ENCODE results near the gene PADI6. TPM values are rescaled to one million over a fixed set of nuclear protein-coding genes. Genes with fewer than 3 reads are reported as not detected.

Gene PADI6
- total and polyA plus RNA-seq, 10 of the 15 experiments (the other 5 are each of a cell fraction or from before 2014, with no cell fraction given): not detected

- no peak for DNase-seq (ENCODE audit: low read depth, low spot score)
- TF ChIP-seq LARP7 (IDR thresholded peaks at IDR 0.05): no peak
- no peak for TF ChIP-seq MTA2 (IDR thresholded peaks at IDR 0.05; ENCODE audit: low read depth)
- no peak for TF ChIP-seq ATF7 (IDR thresholded peaks at IDR 0.05; ENCODE audit: low read depth)
- no peak for TF ChIP-seq FOXM1 (IDR thresholded peaks at IDR 0.05; ENCODE audit: low read depth, low read length)
- TF ChIP-seq POLR2AphosphoS2 (IDR thresholded peaks at IDR 0.05; ENCODE audit: low read depth, low read length): no peak
- TF ChIP-seq BHLHE40 (IDR thresholded peaks at IDR 0.05; ENCODE audit: borderline replicate concordance in 1 of 2, low read depth in 2 of 2, low read length in 1 of 2): no peak
- no peak for TF ChIP-seq WRNIP1 (IDR thresholded peaks at IDR 0.05; ENCODE audit: borderline replicate concordance, low read depth, low read length)
- TF ChIP-seq RCOR1 (conservative IDR thresholded peaks at IDR 0.05; ENCODE audit: low read depth, low read length): no peak
- Histone ChIP-seq H3K4me3 (no peak overlapping the region), H3K79me2 (ENCODE audit: control insufficient read depth, insufficient read depth, low read length) (no peaks in the 10 kb centered on the region), H3K9me3 (replicated peaks; ENCODE audit: control insufficient read depth, insufficient read depth, low read length) (no peaks in the 10 kb centered on the region), H3K4me1 (ENCODE audit: control insufficient read depth, insufficient read depth, low read length) (no peaks in the 10 kb centered on the region), H3K9ac (ENCODE audit: control insufficient read depth, insufficient read depth, low read length) (no peak overlapping the region), H3K36me3 (ENCODE audit: control insufficient read depth in 2 of 2, insufficient read depth in 2 of 2, low read length in 1 of 2) (peaks cover 0 to 2% of the 10 kb centered on the region in 2 experiments; a peak in 3 of 4 replicates), H3K4me2 (ENCODE audit: control insufficient read depth, insufficient read depth) (no peak overlapping the region), H2AFZ (ENCODE audit: control insufficient read depth, low read depth, low read length) (no peak overlapping the region), H3K27ac (ENCODE audit: control insufficient read depth, insufficient read depth) (no peak overlapping the region), H3K27me3 (replicated peaks in 1 of 2; ENCODE audit: control insufficient read depth in 2 of 2, insufficient read depth in 2 of 2, low read length in 1 of 2) (no peaks in the 10 kb centered on the region), H4K20me1 (ENCODE audit: control insufficient read depth, insufficient read depth) (no peaks in the 10 kb centered on the region; the same call in 1 of the 2 replicates)
- no peak for ATAC-seq
- ChIA-PET POLR2A (no interaction called here), SMC1A (ENCODE audit: uncharacterized antibody, unreplicated experiment) (no interaction called here), CTCF (no interaction called here), RAD21 (ENCODE audit: unreplicated experiment) (no interaction called here)
- FAIRE-seq: no peak
- WGBS (ENCODE audit: insufficient coverage, insufficient replicate concordance, low lambda C conversion rate, missing lambda C conversion rate): 27% methylated on average over 11 of the region's 11 CpGs
- BruUV-seq (replicated peaks): no TSS peak
- in situ Hi-C loops (cut with MboI) (no loop called here), intact Hi-C loops (cut with micrococcal nuclease; ENCODE audit: unreplicated experiment) (no loop called here)
Observed at GRCh38 chr1:17400725-17401341, 28.8 kb downstream of the PADI6 start.

GRCh38 chr1:17401841-17402240 is 29.8 kb downstream of the PADI6 start:
- no peaks in the 10 kb centered on the region; the same call in 1 of the 2 replicates for H4K20me1 ChIP-seq (ENCODE audit: control insufficient read depth, insufficient read depth)
- no peak for ATAC-seq
- H3K27ac ChIP-seq (ENCODE audit: control insufficient read depth, insufficient read depth): no peak overlapping the region
- POLR2A ChIA-PET: no interaction called here
- FAIRE-seq: no peak
- no peaks in the 10 kb centered on the region for H3K4me1 ChIP-seq (ENCODE audit: control insufficient read depth, insufficient read depth, low read length)
- SMC1A ChIA-PET (ENCODE audit: uncharacterized antibody, unreplicated experiment): no interaction called here
- CTCF ChIA-PET: no interaction called here
- no peaks in the 10 kb centered on the region for H3K9me3 ChIP-seq (replicated peaks; ENCODE audit: control insufficient read depth, insufficient read depth, low read length)
- intact Hi-C loops (cut with micrococcal nuclease; ENCODE audit: unreplicated experiment) (no loop called here), in situ Hi-C loops (cut with MboI) (no loop called here)
- no peak overlapping the region for H3K9ac ChIP-seq (ENCODE audit: control insufficient read depth, insufficient read depth, low read length)
- H3K4me2 ChIP-seq (ENCODE audit: control insufficient read depth, insufficient read depth): no peak overlapping the region
- DNase-seq (ENCODE audit: low read depth, low spot score): no peak
- BruUV-seq (replicated peaks): no TSS peak
- no peak overlapping the region for H3K4me3 ChIP-seq
- 13% methylated on average over 4 of the region's 4 CpGs for WGBS (ENCODE audit: insufficient coverage, insufficient replicate concordance, low lambda C conversion rate, missing lambda C conversion rate)
- RAD21 ChIA-PET (ENCODE audit: unreplicated experiment): no interaction called here
- no peaks in the 10 kb centered on the region for H3K27me3 ChIP-seq (replicated peaks in 1 of 2; ENCODE audit: control insufficient read depth in 2 of 2, insufficient read depth in 2 of 2, low read length in 1 of 2)
- peaks cover 0 to 6% of the 10 kb centered on the region in 2 experiments; a peak in 3 of 4 replicates for H3K36me3 ChIP-seq (ENCODE audit: control insufficient read depth in 2 of 2, insufficient read depth in 2 of 2, low read length in 1 of 2)
- H2AFZ ChIP-seq (ENCODE audit: control insufficient read depth, low read depth, low read length): no peak overlapping the region
- H3K79me2 ChIP-seq (ENCODE audit: control insufficient read depth, insufficient read depth, low read length): no peaks in the 10 kb centered on the region
- TF ChIP-seq NFXL1 (IDR thresholded peaks at IDR 0.05; ENCODE audit: borderline replicate concordance) (no peak), E2F4 (IDR thresholded peaks at IDR 0.05; ENCODE audit: low read depth, low read length) (no peak), NBN (IDR thresholded peaks at IDR 0.05) (no peak), PAX5 (IDR thresholded peaks at IDR 0.05; ENCODE audit: borderline replicate concordance, low read depth, low read length) (no peak), IRF4 (IDR thresholded peaks at IDR 0.05; ENCODE audit: low read depth, low read length) (no peak), STAT1 (conservative IDR thresholded peaks at IDR 0.05) (no peak), FOS (IDR thresholded peaks at IDR 0.05; ENCODE audit: borderline replicate concordance, extremely low read depth, insufficient read length) (no peak), RCOR1 (conservative IDR thresholded peaks at IDR 0.05; ENCODE audit: low read depth, low read length) (no peak), SUPT20H (IDR thresholded peaks at IDR 0.05; ENCODE audit: borderline replicate concordance, control insufficient read depth, low read depth, low read length) (no peak), PBX3 (IDR thresholded peaks at IDR 0.05; ENCODE audit: insufficient replicate concordance, low read depth, low read length) (no peak)
